ENCODE results near the gene ZNF865.

Gene ZNF865

DNA sequence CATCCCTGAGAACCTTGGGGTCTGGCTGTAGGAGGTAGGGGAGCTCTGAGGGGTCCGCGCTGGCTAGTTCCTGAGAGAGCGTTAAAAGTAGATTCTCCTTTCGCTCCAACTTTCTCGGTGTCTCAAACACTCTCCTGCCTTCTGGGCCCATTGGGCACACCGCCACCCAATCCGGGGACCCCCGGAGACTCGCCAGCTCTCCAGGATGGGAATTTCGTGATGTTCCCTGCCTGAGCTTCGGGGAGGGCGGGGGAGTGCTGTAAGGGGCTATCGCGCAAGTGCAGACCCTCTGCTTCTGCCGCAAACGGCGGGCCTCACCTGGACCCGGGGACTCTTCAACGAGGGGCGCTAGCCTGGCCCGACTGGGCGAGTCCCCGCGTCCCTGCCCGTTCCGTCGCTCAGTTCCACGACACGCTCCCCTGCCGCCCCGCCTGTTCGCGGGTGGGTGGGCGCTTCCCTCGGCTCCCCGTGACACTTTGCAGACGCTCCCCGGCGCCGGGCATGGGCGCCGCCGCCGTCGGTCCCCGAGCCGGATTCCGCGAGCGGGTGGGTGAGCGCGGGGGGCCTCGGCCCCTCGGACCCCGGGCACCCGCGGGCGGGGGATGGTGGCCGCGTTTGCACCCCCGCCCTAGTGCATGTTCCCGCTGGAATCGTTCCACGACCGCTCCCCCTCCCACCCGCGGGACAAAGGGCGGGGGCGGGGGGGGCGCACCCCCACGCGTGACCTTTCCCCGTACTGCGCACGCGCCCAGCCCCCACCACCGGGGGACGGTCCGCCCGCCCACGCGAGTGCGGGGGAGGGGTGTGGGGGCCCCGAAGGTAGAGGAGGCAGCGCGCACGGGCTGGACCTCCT, 42.5 kb downstream of the ZNF865 start, which contains the start of gene CCDC106:
TSS of gene CCDC106 (plus strand) at position 481 of the 853 bp plus-strand sequence. CDS start 835 bp downstream, outside the sequence.
- DNase-seq: no peak

DNA sequence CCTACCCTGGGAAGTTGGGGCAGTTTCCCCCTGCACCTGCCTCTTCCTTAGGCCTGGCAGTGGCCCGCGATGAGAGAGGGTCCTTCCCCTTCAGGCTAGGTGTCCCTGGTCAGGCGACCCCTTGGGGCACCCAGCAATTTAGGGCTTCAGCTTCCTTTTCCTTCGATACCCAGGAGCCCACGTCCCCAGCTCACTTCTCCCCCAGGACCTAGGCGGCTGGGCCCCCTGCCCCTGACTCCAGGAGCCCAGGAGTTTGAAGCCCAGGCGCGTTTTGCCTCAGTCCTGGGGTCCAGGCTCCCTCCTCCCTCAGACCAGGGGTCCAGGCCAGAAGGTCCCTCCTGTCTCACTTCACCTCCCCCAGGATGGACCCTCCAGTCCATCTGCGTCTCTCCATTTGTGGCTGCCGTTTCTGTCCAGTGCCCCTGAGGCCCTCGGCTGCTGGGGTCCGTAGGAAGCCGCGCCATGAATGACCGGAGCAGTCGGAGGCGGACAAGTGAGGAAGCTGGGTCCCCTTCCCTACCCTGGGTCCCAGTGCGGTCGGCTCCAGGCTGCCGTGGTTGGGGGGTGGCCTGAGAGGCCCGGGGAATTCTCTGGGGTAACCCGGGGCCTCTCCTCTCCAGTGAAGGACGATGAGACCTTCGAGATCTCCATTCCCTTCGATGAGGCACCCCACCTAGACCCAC, 43.3 kb downstream of the ZNF865 start:
- no peak for DNase-seq

DNA sequence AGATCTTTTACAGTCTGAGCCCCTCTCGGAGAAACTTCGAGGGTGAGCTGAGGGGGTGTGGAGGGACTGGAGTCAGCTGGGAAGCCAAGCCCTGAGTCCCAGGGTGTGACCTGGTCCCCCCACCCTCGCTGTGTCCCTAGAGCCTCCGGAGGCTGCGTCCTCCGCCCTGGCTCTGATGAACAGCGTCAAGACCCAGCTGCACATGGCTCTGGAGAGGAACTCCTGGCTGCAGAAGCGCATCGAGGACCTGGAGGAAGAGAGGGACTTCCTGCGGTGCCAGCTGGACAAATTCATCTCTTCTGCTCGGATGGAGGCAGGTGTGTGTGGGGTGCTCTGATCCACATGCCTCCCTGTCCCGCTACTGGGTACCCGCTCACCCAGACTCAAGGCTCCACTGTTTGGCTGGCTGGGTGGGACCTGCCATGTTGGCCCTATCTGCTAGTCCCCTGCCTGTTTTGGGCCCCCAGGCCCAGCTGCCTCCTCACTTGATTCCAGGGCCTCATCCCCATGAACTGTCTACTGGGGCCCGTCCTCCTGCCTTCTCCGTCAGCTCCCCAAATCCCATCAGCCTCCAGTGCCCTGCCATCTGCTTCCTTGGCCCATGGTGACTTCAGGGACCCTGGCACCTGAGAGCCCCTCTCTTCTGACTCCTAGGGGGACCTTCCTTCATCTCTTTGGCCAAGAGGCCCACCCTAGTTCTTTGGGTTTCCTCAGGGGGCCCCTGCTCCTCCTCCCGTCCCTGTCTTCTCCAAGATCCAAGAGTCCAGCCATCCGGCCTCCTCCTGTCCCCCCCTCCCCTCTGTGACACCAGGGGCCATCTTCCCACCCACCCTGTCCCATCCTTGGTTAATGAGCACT, 44.0 kb downstream of the ZNF865 start:
- DNase-seq: no peak

DNA sequence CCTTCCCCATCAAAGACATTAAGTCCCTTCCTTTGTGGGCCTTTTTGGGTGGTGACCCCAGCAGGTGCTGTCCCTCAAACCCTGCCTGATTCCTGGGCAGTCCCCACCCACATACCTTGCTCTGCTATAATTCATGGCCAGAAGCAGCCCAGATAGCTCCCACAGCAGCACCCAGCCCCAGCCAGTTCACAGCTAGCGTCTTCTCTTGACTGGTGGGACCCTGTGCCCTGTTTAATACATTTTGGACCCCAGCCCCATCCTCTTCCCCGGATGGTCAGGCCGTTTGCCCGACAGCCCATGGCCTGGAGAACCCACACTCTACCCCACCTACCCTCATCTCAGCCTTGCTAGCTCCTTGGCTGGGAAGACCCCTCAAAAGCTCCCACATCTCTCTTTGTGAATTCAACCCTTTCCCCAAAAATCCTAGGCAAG, 44.7 kb downstream of the ZNF865 start:
- DNase-seq: no peak

DNA sequence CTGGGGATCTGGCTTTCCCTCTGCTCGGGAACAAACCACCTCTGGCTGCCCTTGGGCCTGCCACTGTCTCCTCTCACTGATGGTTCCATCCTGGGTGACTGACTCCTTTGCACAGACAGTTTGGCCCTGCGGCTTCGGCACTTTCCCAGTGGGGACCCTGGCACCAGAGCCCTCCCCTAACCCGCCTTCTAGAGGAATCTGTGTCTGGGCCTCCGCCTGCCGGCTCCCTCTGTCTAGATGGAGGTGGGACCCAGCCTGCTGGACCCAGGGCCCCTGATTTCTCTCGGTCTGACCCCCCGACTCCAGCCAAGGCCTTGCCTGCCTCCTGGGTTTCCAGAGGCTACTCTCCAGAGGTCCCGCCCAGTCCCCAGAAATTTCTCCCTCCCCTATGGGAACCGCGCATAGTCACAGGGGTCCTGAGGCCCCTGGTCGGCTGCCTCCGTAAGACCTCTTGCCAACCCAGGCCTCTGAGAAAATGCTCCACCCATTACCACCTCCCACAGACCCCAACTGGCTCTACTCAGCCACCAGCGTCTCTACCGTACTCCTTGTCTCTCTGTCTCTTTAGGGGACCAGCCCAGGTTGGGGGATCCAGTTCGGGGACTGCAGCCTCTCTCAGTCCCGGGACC, 45.3 kb downstream of the ZNF865 start:
- DNase-seq: no peak

DNA sequence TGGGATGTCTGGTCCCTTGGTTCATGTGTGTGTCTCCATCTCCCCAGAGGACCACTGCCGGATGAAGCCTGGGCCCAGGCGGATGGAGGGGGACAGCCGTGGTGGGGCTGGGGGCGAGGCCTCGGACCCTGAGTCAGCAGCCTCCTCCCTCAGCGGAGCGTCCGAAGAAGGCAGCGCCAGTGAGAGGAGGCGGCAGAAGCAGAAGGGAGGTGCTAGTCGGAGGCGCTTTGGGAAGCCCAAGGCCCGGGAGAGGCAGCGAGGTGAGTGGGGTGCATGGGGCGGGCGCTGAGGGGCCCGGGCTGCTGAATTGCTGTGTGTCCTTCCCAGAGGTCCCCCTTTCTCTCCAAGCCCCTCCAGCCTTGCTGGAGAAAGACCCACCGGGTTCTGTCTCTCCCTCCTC, 45.8 kb downstream of the ZNF865 start:
- no peak for DNase-seq

DNA sequence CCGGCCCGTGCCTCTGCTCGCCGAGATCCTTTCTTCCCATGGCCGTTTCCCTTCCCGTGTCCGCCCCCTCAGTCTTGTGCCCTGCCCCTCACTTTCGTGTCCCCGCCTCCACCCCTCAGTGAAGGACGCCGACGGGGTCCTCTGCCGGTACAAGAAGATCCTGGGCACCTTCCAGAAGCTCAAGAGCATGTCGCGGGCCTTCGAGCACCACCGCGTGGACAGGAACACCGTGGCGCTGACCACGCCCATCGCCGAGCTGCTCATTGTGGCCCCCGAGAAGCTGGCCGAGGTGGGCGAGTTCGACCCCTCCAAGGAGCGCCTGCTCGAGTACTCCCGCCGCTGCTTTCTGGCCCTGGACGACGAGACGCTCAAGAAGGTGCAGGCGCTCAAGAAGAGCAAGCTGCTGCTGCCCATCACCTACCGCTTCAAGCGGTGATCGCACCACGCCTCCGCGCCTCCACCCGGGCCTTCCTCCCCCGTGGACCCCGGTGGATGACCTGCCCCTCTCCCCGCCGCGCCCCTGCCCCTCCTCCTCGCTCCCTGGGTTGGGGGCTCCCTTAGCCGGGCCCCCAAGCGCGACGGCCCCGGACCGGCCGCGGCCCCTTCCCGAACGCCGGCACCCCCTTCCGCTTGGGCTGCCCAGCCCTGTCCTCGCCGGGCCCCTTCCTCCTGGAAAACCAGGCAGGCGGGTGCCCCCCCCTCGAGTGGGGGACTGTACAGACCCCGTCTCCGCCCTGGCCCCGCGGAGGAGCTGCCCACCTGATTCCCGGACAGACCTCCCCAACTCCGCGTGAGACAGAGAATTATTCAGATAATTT, 47.1 kb downstream of the ZNF865 start:
- DNase-seq: no peak

DNA sequence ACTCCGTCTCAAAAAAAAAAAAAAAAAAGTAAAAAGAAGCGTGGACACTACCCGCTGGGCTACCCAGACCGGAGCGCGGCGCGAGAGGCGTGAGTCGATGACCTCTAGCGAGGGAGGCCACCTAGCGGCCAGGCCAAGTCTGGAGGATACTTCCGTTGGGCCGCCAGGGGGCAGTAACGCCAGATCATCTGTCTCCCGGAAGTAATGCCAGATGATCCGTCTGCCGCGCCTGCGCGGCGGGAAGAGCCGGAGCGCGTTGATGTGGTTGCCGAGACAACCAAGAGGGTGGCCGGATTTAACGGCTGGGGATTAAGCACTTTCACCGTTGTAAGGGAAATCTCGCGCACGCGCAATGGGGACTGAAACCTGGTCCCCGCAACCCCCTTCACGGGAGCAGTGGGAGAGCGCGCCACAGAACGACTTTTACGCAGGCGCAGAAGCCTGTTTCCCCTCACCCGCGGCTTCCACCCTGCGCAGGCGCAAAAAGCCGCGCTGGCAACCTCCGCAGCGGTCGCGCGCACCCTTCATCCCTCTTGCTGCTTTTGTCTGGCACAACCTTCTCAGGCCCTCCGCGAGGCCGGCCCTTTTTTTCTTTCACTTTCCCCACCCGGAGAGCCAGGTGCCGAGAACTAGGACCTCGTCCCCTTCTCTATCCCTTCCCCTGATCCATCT, 48.3 kb downstream of the ZNF865 start:
- DNase-seq: peak; percentile 96

DNA sequence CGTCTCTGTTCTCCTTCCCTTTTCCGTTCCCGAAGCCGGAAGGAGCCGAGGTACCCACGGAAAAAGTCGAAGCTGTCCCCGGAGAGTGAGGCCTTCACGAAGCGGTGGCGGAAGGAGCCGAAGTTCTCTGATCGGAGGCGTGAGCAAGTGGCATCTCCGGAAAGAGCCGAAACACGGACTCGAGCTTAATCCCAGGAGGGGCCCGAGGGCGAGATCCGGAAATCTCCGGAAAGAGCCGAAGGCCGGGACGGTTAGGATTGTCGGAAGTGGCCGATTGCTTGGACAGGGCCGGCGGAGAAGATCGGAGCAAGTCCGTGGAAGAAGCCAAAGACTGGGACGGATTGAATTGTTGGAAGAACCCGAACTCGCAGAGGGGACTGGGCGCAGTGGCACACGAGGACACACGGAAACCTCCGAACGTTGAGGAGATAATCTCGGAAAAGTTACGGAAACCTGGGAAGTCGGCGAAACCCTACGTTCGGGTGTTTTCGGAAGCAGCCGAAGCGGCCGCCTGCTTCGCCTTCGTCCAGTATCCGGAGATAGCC, 48.9 kb downstream of the ZNF865 start:
- DNase-seq: peak; percentile 98

DNA sequence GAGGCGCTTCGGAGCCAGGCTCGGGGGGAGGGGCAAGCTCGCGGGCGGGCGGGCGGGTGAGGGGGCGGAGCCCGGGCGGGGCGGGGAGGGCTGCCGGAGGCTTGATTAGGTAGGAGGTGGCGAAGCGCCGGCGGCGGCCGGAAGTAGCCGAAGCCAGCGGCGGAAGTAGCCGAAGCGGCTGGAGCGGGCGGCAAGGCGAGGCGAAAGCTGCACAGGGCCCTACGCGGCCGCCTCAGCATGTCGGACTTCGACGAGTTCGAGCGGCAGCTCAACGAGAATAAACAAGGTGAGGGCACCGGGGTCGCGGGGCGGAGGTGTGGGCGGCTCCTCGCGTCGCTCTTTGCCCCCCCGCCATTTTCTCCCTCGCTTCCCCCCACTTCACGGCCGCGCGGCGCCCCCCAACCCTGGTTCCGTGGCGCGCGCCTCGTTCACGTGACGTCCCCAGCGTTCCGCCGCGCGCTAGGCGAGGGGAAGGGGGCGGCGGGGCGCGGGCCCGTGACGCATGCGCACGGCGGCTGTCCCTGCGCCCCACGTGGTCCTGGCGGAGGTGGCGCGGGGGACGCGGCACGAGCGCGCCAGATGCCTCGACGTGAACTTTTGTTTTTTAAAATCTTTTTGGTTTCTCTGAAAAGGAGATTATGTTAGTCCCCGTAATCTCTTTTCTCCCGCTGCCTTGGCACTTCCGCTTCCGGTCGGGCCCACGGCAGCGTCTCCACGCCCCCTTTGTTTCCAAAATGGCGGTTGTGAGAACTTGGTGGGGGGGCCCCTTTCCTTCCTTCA, 49.6 kb downstream of the ZNF865 start, which contains the start of gene U2AF2:
TSS of gene U2AF2 (plus strand) at position 168 of the 780 bp plus-strand sequence. CDS start at position 238, 70 bp downstream.
- peak; percentile 88 for DNase-seq

DNA sequence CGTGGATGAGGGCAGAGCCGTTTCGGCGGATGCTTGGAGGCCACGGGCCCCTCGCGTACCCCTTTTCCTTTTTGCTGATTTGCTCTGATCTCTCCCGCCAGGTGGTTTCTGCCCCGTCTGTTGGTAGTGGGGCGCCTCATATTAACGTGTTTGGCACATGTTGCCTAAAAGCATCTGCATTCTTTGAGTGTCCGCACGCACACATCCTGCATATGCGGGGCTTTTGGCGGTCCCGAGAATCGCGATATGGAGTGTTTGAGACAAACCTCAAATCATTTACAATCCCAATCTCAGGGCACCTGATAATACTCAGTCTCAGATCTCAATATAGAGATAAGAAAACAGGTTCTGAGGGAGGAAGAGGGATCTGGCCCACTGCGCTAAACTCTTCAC, 50.2 kb downstream of the ZNF865 start:
- no peak for DNase-seq

DNA sequence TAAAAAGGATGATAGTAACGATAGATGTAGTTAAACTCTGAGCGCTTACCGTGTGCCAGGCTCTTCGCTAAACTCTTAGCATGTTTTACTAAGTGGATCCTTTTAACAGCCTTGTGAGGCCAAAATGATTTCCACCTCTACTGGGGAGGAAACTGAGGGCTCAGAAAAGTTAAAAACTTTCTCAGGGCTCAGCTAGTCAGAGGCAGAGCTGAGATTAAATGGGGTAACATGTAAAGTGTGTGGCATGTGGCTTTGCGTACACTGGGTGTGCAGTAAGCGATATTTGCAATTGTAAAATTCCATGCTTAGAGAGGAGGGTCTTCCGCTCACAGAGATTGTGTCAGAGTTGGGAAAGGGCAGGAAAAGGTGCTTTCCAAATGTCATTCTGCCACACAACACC, 51.1 kb downstream of the ZNF865 start:
- DNase-seq: no peak

DNA sequence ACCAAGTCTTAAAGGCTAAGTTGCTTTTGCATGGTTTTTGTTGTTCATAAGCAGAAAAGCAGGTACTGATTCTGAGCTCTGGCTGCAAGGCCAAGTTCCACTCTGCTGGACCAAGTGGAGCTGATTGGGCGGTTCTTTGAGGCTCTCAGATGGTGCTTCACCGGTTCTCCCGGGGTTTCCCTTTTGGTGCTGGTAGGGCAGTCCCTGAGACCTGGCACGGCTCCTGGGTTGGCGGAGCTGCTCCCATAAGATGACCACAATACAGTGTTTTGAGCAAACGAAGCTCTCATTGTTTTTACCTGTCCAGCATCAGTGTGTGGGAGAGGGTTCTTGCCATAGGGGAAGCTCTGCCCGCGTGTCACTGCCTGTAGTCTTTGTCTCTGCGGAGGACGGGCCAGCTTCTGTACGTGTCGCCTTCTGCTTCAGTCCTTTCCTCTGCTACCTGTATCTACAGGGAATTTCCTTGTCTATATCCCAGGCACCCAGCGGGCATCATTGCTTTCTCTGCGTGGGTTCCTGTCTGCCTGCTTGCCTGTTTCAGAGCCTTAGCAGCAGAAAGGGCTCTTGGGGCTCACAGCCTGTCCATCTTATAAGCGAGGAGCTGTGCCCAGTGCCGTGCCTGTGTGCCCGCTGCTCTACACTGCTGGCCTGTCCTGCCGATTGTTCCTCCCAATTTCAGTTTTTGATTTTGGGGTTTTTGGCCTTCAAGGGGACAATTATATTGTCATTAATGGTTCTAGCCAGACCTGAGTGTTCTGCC, 51.7 kb downstream of the ZNF865 start:
- no peak for DNase-seq

DNA sequence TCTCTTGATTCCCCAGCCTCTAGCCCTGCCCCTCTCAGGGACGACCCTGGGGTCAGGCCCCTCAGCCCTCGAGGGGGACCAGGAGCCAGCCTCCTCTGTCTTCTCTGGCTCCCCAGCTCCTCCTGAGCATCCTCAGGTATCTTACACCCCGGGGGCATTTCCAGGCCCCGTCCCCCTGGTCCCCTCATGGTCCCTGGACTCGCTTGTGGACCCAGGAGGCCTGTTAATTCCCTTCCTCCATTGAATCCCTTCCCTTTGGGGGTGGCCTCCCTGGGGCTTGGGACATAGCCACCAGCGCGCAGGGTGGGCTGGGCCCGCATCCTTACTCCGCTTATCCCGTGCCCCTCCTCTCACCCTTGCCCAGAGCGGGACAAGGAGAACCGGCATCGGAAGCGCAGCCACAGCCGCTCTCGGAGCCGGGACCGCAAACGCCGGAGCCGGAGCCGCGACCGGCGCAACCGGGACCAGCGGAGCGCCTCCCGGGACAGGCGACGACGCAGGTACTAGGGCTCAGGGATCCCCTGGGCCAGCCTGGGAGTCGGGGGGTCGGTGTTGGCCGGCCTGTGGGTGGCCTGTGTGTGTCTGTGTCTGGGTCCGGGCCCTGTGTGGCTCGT, 53.5 kb downstream of the ZNF865 start:
- no peak for DNase-seq

DNA sequence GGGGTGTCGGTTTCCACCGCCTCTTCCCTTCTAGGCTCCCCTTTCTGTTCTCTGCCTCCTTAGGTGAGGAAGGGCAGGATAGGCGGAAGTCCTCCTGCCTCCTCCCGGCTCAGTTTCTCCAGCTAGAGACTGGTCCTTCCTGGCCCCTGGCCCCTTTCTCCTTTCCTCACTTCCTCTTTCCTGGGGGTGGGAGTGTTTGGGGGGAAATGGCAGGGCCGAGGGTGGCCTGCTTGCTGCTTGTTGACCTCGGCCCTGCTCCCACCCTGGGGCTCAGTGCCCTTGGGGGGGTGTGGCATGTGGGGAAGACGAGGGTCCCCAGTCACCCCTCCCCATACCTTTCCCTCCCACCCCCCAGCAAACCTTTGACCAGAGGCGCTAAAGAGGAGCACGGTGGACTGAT, 54.4 kb downstream of the ZNF865 start:
- DNase-seq: no peak

DNA sequence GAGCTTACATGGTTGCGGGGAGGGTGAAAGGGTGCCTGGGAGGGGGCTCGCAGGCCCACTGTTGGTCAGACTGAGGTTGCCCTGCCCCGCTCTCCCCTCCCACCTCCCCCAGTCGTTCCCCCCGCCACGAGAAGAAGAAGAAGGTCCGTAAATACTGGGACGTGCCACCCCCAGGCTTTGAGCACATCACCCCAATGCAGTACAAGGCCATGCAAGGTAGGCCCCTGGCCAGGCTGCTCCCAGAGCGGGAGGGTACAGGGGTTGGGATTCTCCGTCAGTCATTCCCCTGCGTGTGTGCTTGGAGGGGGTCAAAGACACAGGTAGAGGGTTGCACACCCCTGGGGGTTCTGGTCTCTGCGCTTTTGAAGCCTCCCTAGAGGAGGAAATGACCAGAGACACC, 55.0 kb downstream of the ZNF865 start:
- no peak for DNase-seq

DNA sequence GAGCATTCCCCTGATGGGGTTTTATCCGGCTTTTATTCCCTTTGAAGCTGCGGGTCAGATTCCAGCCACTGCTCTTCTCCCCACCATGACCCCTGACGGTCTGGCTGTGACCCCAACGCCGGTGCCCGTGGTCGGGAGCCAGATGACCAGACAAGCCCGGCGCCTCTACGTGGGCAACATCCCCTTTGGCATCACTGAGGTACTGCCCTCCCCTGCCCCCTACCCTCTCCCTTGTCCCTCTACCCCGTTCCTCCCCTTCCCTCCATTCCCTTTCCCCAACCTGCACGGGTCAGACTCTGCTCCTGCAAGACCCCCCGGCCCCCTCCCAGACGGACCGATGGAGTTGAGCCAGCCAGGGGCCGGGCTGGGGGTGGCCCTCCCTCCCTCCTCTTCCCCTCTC, 55.5 kb downstream of the ZNF865 start:
- no peak for DNase-seq

DNA sequence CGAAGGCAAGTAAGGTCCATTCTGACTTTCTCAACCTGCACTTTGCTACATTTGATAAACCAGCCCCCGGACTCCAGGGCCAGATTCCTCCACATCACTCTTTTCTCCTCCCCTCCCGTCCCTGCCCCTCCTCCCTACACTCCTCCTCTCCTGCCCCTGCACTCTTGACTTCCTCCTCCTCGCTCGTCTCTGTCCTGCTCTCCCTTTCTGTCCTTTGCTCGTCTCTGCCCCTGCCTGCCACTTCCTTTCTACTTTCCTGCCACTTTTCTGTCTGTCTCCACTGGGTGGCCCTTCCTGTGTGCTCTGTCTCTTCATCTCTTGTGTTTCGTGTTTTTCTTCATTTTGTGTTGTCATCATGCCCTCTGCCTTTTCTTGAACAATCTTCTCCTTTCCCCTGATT, 56.4 kb downstream of the ZNF865 start:
- DNase-seq: no peak
